ENCODE results near the gene STK24. TPM values are rescaled to one million over a fixed set of nuclear protein-coding genes. Genes with fewer than 3 reads are reported as not detected.
"Not testable (repeated sequence)": the region's sequence is repeated elsewhere in the genome, so short reads cannot be mapped to it uniquely, and the experiment has no call there.

The STK24 gene
- total and polyA plus RNA-seq, 2 of the 8 experiments (the other 6 are each of a cell fraction or from before 2014, with no cell fraction given): 62.8 to 143 TPM

DNA sequence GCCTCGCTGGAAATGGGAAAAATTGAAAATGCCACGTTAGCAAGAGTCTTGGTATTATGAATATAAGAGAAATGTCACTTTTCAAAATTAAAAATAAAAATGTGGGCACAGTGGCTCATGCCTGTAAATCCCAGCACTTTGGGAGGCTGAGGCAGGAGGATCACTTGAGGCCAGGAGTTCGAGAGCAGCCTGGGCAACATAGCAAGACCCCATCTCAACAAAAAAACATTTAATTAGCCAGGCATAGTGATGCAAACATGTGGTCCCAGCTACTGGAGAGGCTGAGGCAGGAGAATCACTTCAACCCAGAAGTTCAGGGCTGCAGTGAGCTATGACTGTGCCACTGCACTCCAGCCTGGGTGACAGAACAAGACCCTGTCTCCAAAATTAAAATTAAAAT is 163.6 kb downstream of the STK24 start:
- H2BK12ac ChIP-seq (ENCODE audit: low read depth, low read length); H3K79me1 ChIP-seq (ENCODE audit: low read depth, low read length); H3K4me2 ChIP-seq (ENCODE audit: insufficient read depth in 1 of 2, low read depth in 2 of 2, low read length in 2 of 2); H4K8ac ChIP-seq (ENCODE audit: extremely low read depth, insufficient read depth, low read length); H3K14ac ChIP-seq (ENCODE audit: insufficient read length); H3K4ac ChIP-seq (replicated peaks; ENCODE audit: insufficient read length, low read depth, low read length); H3K9ac ChIP-seq (replicated peaks in 1 of 4; ENCODE audit: extremely low read depth in 1 of 4, low read depth in 3 of 4, low read length in 3 of 4); H2BK120ac ChIP-seq (replicated peaks; ENCODE audit: low read depth, low read length); H4K91ac ChIP-seq (replicated peaks; ENCODE audit: insufficient read length, low read length); H4K5ac ChIP-seq (ENCODE audit: insufficient read length, low read depth, low read length); H4K20me1 ChIP-seq (replicated peaks in 1 of 2; ENCODE audit: control insufficient read depth in 1 of 2, insufficient read depth in 2 of 2, low read length in 2 of 2); H3K56ac ChIP-seq (replicated peaks; ENCODE audit: insufficient read length, low read depth, low read length); FAIRE-seq; H3K27ac ChIP-seq (ENCODE audit: low read depth, low read length); H2BK20ac ChIP-seq (ENCODE audit: low read length); H2AFZ ChIP-seq (ENCODE audit: low read length); H3K4me1 ChIP-seq (replicated peaks in 1 of 4; ENCODE audit: control insufficient read depth in 3 of 4, insufficient read depth in 4 of 4, low read length in 3 of 4); H3K23me2 ChIP-seq (ENCODE audit: low read depth, low read length); H3K23ac ChIP-seq (ENCODE audit: insufficient read length); DNase-seq (ENCODE audit: low read depth in 1 of 2, low spot score in 2 of 2); POLR2A ChIA-PET (ENCODE audit: partially characterized antibody); H2BK15ac ChIP-seq (ENCODE audit: low read length); H3K18ac ChIP-seq (ENCODE audit: extremely low read depth, low read length); H2BK5ac ChIP-seq (ENCODE audit: low read depth, low read length); H3K79me2 ChIP-seq (ENCODE audit: control insufficient read depth in 1 of 2, insufficient read depth in 2 of 2, low read length in 2 of 2); H3K27me3 ChIP-seq (replicated peaks in 1 of 4; ENCODE audit: control insufficient read depth in 3 of 4, extremely low read depth in 1 of 4, insufficient read depth in 3 of 4, low read length in 3 of 4); H2AK5ac ChIP-seq (ENCODE audit: low read depth, low read length); H3K9me3 ChIP-seq (ENCODE audit: insufficient read depth in 2 of 2, low read depth in 1 of 2, low read length in 1 of 2); H3K4me3 ChIP-seq (ENCODE audit: extremely low read depth in 1 of 4, insufficient read depth in 2 of 4, low read depth in 3 of 4, low read length in 4 of 4): not testable (repeated sequence)
- 94% methylated on average over 3 of the region's 3 CpGs; no CpG with 5 or more reads in 1 of the 2 experiments for WGBS, 2 experiments (ENCODE audit: extremely low coverage in 1 of 2, insufficient coverage in 1 of 2, insufficient read length in 1 of 2, insufficient replicate concordance in 2 of 2, low coverage in 1 of 2, low lambda C conversion rate in 2 of 2, missing lambda C conversion rate in 1 of 2)
- CTCF ChIA-PET (ENCODE audit: partially characterized antibody): interaction anchor here (0.9 to 2.2 kb wide), 8 partner anchors 8 to 194 kb away, joined by 3 to 9 read pairs (median 5); no protein-coding TSS in a partner anchor
- H3K36me3 ChIP-seq (ENCODE audit: control insufficient read depth in 2 of 4, insufficient read depth in 4 of 4, low read length in 3 of 4): peaks cover 3 to 19% (median 11%) of the 10 kb centered on the region in 4 experiments; a peak in 7 of 8 replicates
